ENCODE results near the gene POC1A.

POC1A gene

GRCh38 chr3:52067046-52067445 is 87.2 kb downstream of the POC1A start:
- DNase-seq (ENCODE audit: low spot score) = no peak

GRCh38 chr3:52065264-52065756 is 88.9 kb downstream of the POC1A start:
- DNase-seq (ENCODE audit: low spot score) = no peak

GRCh38 chr3:52064561-52064960 is 89.7 kb downstream of the POC1A start:
- DNase-seq (ENCODE audit: low spot score) = no peak

DNA sequence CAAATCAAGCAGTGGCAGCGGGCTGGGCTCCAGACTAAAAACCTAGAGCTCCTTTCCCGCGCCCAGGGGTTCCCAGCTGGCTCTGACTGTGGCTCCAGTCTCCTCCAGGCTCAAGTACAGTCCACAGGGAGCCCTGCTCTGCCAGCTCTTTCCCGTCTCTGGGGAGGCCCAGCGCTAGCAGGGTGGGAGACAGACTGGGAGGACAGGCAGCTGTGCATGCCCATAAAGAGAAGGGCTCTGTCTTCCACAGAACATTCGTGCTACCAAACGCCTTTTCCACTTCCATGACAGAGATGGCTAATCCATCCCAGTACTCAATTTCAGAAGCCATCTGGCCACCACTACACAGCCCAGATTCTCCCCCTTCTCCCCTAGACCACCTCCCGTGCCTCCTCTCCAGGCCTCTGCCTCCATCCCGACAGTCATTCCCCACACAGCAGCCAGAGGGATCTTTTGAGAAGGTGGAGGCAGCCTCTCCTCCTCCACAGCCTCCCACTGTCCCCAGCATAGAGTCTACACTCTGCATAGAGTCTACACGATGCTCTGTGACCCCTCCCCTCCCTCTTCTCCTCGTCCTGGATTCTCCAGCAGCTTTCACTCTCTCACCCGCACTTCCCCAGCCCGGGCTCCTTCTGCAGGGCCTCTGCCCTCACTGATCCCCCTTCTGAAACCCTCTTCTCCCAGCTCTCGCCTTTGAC is 91.0 kb downstream of the POC1A start:
- DNase-seq (ENCODE audit: low spot score) = no peak

DNA sequence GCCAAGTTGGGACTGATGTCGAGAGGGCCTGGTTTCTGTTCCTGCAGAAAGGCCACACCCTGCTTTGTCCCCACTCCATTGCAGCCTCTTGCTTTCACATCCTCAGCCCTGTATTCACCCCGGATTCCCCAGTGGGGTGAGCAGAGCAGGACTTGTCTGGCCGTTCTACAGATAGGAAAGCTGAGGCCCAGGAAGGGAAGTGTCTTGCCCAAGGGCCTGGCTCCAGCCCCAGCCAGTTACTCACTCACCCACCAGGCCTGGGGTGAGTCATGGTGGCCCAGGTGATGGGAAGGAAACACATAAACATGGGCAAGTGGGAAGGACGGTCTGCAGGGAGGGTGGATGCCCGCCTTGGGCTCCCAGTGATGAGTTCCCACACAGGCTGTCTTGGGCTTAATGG is 91.7 kb downstream of the POC1A start:
- DNase-seq (ENCODE audit: low spot score) = peak; percentile 21

DNA sequence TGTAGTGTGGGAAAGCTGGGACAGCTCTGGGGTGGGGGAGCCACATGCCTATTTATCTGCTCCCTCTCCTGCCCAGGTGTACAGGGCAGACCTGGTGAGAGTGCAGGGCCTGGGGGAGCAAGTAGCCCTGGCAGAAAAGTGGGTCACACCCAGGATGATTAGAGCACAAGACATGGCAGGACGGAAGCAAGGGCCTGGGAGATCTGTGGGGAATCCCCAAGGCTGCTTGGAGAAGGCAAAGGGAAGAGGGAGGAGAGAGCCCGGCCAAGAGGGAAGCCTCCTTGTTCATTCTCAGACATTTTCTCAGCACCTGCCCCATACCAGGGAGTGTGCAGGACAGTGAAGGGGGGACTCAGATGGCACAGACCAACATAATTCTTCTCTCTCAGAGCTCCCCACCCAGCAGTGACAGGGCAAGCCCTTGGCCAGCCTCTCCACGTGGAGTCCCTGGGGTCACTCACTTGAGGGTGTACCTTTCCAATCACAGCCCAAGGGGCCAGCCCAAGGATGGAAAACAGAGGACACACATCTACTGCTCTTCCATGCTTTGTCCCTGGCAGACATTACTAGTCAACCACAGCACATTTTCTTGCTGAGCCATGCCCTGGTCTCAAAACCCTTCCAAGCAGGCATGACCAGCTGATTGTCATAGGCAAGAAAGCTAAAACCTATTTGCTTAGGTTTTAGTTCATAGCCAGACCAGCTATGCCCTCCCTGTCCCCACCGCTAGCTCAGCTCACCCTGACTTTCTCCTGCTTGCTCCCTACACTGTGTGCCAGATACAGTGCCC is 92.9 kb downstream of the POC1A start:
- no peak for DNase-seq (ENCODE audit: low spot score)

DNA sequence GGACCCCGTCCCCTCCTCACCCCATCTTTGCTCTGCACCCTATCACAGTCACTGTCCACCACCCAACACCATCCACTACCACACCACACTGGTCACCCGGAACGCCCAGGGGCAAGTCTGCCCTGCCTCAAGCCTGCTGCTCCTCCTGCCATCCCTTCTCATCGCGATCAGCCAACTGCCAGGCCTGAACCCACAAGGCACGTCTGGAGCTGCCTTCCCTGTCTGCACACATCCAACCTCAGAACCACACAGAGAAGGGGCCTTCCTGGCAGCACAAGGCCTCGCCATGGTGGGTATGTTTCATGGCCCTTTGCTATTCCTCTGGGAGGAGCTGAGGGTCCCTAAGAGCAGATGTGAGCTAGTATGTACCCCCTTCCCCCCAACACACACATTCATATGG is 94.4 kb downstream of the POC1A start:
- DNase-seq (ENCODE audit: low spot score) = no peak

DNA sequence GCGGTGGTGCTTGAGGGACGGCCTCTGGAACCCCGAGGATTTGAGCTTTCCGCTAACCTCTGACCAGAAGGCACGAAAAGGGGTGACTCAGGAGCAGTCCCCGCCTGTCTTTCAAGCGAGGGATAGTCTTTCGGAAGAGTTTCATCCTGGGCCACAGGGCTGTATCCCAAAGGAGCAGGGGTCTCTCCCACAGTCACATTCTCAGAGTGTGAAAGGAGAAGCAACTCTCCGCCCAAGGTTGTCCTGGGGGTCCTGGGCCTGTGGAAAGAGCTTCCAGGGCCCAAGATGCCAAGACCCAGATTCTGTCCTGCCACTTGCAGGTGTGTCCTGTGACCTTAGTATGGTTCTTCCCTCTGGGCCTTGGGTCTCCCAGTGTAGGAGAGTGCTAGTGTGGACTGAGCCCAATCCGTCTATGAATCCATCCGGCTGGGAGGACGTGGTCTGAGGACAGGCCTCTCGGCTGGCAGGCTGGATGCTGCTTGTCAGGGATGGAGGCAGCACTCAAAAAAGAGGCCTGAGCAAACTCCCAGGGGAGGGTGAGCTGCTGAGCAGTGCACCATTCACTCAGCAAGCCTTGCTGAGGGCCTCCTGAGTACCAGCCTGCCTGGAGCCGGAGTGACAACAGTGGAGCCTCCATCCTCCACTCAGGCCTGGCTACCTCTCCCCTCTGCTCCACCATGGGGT is 96.3 kb downstream of the POC1A start:
- no peak for DNase-seq (ENCODE audit: low spot score)

- DNase-seq (ENCODE audit: low spot score) = peak; percentile 100
Observed at GRCh38 chr3:52056968-52057811, 97.0 kb downstream of the POC1A start.

DNA sequence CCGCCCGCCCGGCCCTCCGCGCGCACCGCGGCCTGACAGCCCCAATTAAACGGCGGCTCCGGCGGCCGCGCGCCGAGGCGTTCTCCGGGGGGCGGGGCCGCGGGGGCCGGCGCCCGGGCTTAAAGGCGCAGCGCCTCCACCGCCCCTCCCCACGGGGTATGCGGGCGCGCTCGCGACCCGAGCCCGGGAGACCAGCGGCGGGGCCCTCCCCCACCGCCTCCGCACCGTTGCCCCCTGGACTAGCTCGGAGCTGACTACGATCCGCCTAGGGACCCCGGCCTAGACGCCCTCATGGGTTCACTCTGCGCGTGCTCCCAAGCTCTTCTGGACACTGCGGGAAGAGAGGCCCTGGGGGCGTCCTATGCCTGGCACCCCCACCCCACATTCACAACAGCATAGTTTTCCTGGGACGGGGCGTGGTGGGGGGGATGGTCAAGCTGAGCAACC is 97.7 kb downstream of the POC1A start, which contains the start of gene DUSP7:
TSS of gene DUSP7 (minus strand) at position 51 of the 447 bp plus-strand sequence. CDS start 205 bp downstream, outside the sequence.
- peak; percentile 61 for DNase-seq (ENCODE audit: low spot score)

- peak; percentile 22 for DNase-seq (ENCODE audit: low spot score)
Observed at GRCh38 chr3:52055537-52056351, 98.5 kb downstream of the POC1A start.

DNA sequence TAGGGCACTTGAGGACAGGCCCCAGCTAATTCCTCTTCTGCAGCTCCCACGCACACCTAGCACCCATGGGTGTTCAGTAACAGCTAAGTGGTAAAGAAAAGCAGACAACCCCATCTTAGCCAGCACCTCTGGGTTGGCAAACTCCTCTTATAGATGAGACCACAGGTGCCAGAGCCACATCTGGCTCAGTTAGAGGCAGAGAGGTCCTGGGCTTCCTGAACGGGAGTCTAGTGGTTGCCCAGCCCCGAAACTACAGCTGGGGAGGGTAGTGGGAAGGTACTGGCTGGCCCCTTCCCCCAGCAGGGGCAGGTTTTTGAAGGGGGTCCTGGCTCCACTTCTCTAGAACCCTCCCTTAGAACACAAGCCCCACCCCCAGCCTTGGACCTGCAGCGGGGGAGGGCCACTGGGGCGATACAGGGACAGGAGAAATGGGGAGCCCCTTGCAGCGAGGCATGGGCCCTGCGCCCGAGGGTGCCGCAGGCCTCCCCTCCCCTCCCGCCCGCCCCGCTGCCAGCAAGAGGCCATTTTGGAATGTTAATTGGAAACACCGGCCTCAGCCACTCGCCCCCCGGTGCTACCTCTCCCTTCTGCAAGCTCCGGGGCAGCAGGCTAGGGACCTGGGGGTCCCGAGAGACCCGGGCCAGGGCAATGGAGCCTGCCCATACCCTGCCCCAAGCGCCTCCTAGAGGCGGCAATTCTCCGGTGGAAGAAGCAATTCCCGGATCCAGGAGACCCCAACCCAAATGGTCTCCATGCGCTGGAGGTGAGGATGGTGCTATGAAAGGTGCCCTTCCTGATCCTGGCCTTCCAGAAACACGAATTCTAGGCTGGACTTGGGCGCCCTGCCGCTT is 99.3 kb downstream of the POC1A start:
- DNase-seq (ENCODE audit: low spot score) = no peak

GRCh38 chr3:52053307-52054304 is 100.6 kb downstream of the POC1A start:
- peak; percentile 55 for DNase-seq (ENCODE audit: low spot score)

DNA sequence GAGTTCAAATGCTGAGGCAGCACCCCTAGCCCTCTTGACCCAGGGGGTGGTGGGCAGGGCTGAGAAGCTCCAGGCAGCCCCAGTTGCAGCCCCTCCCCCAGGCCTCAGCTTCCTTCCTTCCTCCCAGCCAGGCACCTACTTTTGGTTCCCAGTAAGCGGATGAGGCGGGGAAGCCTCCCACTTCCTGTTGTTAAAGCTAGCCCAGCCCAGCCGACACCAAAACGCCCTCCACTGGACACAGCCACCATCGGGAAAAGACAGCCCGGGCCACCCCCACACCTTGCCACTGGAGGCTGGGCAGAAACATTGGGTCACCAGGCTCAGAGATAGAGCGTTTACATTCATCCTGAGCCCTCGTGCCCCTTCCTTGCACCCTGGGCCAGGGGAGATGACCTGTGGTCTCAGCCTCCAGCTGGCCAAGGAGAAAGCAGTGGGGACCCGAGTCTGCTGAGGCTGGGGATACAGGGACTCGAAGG is 101.4 kb downstream of the POC1A start:
- DNase-seq (ENCODE audit: low spot score) = peak; percentile 56

DNA sequence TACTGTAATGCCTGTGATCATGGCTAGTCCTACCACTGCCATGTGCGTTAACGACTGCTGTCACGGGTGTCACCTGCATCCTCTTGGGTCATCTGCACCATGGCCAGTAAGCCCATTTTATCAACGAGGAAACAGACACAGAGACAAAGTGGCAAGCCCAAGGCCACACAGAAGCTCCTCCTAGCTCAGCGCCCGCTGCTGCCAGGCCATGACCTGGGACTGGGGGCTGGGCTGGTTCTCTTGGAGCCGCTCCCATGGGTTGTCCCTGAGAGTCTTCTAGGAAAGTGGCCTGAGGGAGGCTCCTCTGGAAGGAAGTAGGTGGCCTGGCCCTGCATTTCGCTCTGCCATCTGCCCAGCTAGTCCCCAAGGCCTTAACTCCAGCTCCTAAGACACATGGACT is 102.8 kb downstream of the POC1A start:
- DNase-seq (ENCODE audit: low spot score) = no peak

DNA sequence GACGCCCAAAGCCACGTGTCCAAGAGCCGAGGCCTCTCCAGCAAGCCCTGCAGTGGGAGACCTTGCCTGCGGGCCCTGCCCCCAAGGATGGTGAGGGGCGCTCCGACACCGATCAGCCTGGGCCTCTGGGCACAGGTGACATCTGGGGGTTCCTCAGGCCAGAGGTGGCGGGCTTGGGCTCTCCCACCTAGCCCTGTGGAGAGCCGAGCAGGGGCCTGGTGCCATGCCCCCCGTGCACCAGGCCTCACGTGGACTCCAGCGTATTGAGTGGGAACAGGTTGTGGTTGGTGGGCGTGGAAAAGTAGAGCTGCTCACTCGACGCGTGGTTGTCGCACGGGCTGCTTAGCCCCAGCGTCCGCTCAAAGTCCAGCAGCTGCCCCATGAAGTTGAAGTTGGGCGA is 103.7 kb downstream of the POC1A start:
- DNase-seq (ENCODE audit: low spot score) = no peak

GRCh38 chr3:52049503-52049902 is 104.7 kb downstream of the POC1A start:
- DNase-seq (ENCODE audit: low spot score) = no peak

DNA sequence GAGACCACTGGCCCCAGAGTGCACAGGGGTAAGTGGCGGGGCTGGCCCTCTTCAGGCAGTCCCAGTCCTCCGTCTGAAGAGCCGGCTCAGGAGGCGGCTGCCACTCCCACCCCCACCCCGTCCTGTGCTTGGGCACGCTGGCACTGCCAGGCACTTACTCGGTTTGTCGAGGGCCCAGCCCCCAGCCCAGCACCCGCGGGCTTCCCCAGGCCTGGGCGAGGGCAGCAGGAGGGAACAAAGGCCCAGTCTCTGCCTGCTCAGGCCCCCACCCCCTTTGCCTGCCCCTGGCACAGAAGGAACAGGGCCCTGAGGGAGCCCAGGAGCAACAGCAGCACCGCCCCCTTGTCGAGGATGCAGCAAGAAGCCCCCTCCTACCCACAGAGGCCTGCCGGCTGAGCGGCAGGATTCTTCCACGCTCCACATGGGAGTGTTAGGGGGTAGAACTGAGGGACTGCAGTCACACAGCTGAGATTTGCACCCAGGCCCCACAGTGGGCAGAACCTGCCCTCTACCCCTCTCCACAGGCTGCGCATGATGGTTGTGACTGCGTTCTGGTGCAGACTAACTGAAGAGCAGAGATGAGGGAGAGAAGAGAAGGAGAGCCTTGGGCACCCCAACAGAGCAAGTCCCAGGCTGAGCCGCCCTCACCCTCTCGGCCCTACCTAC is 106.8 kb downstream of the POC1A start:
- DNase-seq (ENCODE audit: low spot score) = no peak

Measured in CD4-positive, alpha-beta T cell treated with Interleukin-2 at 100 ng/mL for 4 hours (primary cell).